Measurements from ENCODE around the gene LPAR3. TPM values are rescaled to one million over a fixed set of nuclear protein-coding genes. Genes with fewer than 3 reads are reported as not detected.
"Not testable (repeated sequence)": the region's sequence is repeated elsewhere in the genome, so short reads cannot be mapped to it uniquely, and the experiment has no call there.

LPAR3 gene
- total and polyA plus RNA-seq, 2 donors (not counting 1 experiment from before 2014, with no cell fraction given): not detected

- peaks cover 0 to 3% (median 0%) of the 10 kb centered on the region in 3 donors for H3K9me3 ChIP-seq (ENCODE audit: control extremely low read depth in 1 of 3, control insufficient read depth in 2 of 3, insufficient read depth in 1 of 3, low read length in 2 of 3)
- H3K36me3 ChIP-seq (replicated peaks in 1 of 2; ENCODE audit: control extremely low read depth in 1 of 2, control insufficient read depth in 1 of 2, extremely low read depth in 1 of 2, insufficient read depth in 2 of 2, low read length in 1 of 2): no peaks in the 10 kb centered on the region
- no peaks in the 10 kb centered on the region for H4K20me1 ChIP-seq (ENCODE audit: control insufficient read depth, insufficient read depth, low read length, poor library complexity, severe bottlenecking)
- no peaks in the 10 kb centered on the region for H3K79me2 ChIP-seq (ENCODE audit: control insufficient read depth, insufficient read depth, low read length)
- no peaks in the 10 kb centered on the region for H3K4me1 ChIP-seq (ENCODE audit: control insufficient read depth in 2 of 2, insufficient read depth in 2 of 2, low read length in 2 of 2)
- H3K9ac ChIP-seq (ENCODE audit: low read length): no peak overlapping the region
- peaks cover 8% of the 10 kb centered on the region for H3K9me3 Mint-ChIP-seq (ENCODE audit: insufficient read depth)
- no peak overlapping the region for H3K4me2 ChIP-seq (replicated peaks; ENCODE audit: low read depth, low read length, poor library complexity, severe bottlenecking)
- no peak overlapping the region for H3K27ac Mint-ChIP-seq
- DNase-seq (no peak), ATAC-seq (ENCODE audit: low read depth) (no peak)
- peaks cover 0 to 3% (median 0%) of the 10 kb centered on the region in 4 experiments for H3K27me3 ChIP-seq (replicated peaks in 1 of 4; ENCODE audit: control extremely low read depth in 1 of 4, control insufficient read depth in 3 of 4, insufficient read depth in 4 of 4, low read length in 3 of 4)
- no peaks in the 10 kb centered on the region for H3K4me1 Mint-ChIP-seq
- no peak overlapping the region for H2AFZ ChIP-seq (ENCODE audit: insufficient read depth, low read depth, low read length, poor library complexity, severe bottlenecking)
- 88% methylated on average over 5 of the region's 6 CpGs for WGBS (ENCODE audit: insufficient coverage)
- no peak overlapping the region for H3K4me3 ChIP-seq (ENCODE audit: control extremely low read depth in 1 of 5, extremely low read depth in 1 of 5, insufficient read depth in 1 of 5, low read depth in 2 of 5, low read length in 4 of 5)
- intact Hi-C loops (cut with micrococcal nuclease): no loop called here
- no peak overlapping the region for H3K27ac ChIP-seq (ENCODE audit: low read length in 2 of 2)
- H3K27me3 Mint-ChIP-seq: peaks cover 26% of the 10 kb centered on the region
- no peak overlapping the region for H3K4me3 Mint-ChIP-seq
- ChIA-PET POLR2A (no interaction called here), CTCF (no interaction called here)
- no peak for TF ChIP-seq CTCF (IDR thresholded peaks at IDR 0.05)
- no peak for TF ChIP-seq EZH2 (IDR thresholded peaks at IDR 0.05; ENCODE audit: borderline replicate concordance, insufficient read depth, low read depth, low read length, poor library complexity, severe bottlenecking)
Observed at GRCh38 chr1:84907095-84907827, 14.3 kb upstream of the LPAR3 start.

GRCh38 chr1:84902727-84903126 is 9.7 kb upstream of the LPAR3 start:
- CTCF ChIA-PET; H3K4me3 Mint-ChIP-seq; POLR2A ChIA-PET; ATAC-seq (ENCODE audit: low read depth); intact Hi-C loops (cut with micrococcal nuclease); H3K4me1 Mint-ChIP-seq; H4K20me1 ChIP-seq (ENCODE audit: control insufficient read depth, insufficient read depth, low read length, poor library complexity, severe bottlenecking); H3K27ac Mint-ChIP-seq; H3K27me3 ChIP-seq (replicated peaks in 1 of 4; ENCODE audit: control extremely low read depth in 1 of 4, control insufficient read depth in 3 of 4, insufficient read depth in 4 of 4, low read length in 3 of 4); H3K4me1 ChIP-seq (ENCODE audit: control insufficient read depth in 2 of 2, insufficient read depth in 2 of 2, low read length in 2 of 2); H2AFZ ChIP-seq (ENCODE audit: insufficient read depth, low read depth, low read length, poor library complexity, severe bottlenecking); H3K36me3 ChIP-seq (replicated peaks in 1 of 2; ENCODE audit: control extremely low read depth in 1 of 2, control insufficient read depth in 1 of 2, extremely low read depth in 1 of 2, insufficient read depth in 2 of 2, low read length in 1 of 2); H3K9me3 ChIP-seq (ENCODE audit: control extremely low read depth in 1 of 3, control insufficient read depth in 2 of 3, insufficient read depth in 1 of 3, low read length in 2 of 3); H3K79me2 ChIP-seq (ENCODE audit: control insufficient read depth, insufficient read depth, low read length); H3K27ac ChIP-seq (ENCODE audit: low read length in 2 of 2); H3K9ac ChIP-seq (ENCODE audit: low read length); H3K4me2 ChIP-seq (replicated peaks; ENCODE audit: low read depth, low read length, poor library complexity, severe bottlenecking); H3K9me3 Mint-ChIP-seq (ENCODE audit: insufficient read depth); DNase-seq; H3K4me3 ChIP-seq (ENCODE audit: control extremely low read depth in 1 of 5, extremely low read depth in 1 of 5, insufficient read depth in 1 of 5, low read depth in 2 of 5, low read length in 4 of 5): not testable (repeated sequence)
- H3K27me3 Mint-ChIP-seq: peaks cover 21% of the 10 kb centered on the region
- WGBS (ENCODE audit: insufficient coverage): 80% methylated on average over 5 of the region's 7 CpGs

All from B cell (primary cell).